Activated naive CD8-positive, alpha-beta T cell (primary cell): ENCODE measurements around the gene PSPN.

Experiments
- H3K27ac Mint-ChIP-seq: one replicate; pipeline ENCODE4 v1.8.0; 2021; ENCODE audit warnings: mixed read lengths
- H3K27me3 Mint-ChIP-seq: one replicate; pipeline ENCODE4 v1.8.0; 2021; ENCODE audit warnings: mixed read lengths
- H3K36me3 Mint-ChIP-seq: one replicate; pipeline ENCODE4 v1.8.0; 2021; ENCODE audit warnings: mixed read lengths
- H3K4me1 Mint-ChIP-seq: one replicate; pipeline ENCODE4 v1.8.0; 2021; ENCODE audit warnings: low read depth, mixed read lengths
- H3K4me3 Mint-ChIP-seq: one replicate; pipeline ENCODE4 v1.8.0; 2021; ENCODE audit warnings: mild to moderate bottlenecking, mixed read lengths
- H3K9me3 Mint-ChIP-seq: one replicate; pipeline ENCODE4 v1.8.0; 2021; ENCODE audit warnings: low read depth, mixed read lengths

PSPN gene

GRCh38 chr19:6334490-6335285, 41.0 kb downstream of the PSPN start:
- H3K27ac Mint-ChIP-seq, result no peak overlapping the region
- H3K27me3 Mint-ChIP-seq, result no peaks in the 10 kb centered on the region
- H3K9me3 Mint-ChIP-seq, result no peaks in the 10 kb centered on the region
- H3K4me3 Mint-ChIP-seq, result no peak overlapping the region
- H3K36me3 Mint-ChIP-seq, result no peaks in the 10 kb centered on the region
- no peaks in the 10 kb centered on the region for H3K4me1 Mint-ChIP-seq

- Mint-ChIP-seq H3K36me3 (no peaks in the 10 kb centered on the region), H3K9me3 (no peaks in the 10 kb centered on the region), H3K27me3 (no peaks in the 10 kb centered on the region), H3K4me3 (no peak within 1 kb of the TSS), H3K27ac (no peak within 1 kb of the TSS), H3K4me1 (no peaks in the 10 kb centered on the region)
Observed at GRCh38 chr19:6333439-6333838, 42.3 kb downstream of the PSPN start, which contains the start of gene ACER1. Gene ACER1 (minus strand): TSS chr19:6333612. CDS start chr19:6333551, 61 bp downstream.

- H3K4me3 Mint-ChIP-seq, result no peak overlapping the region
- H3K27me3 Mint-ChIP-seq, result no peaks in the 10 kb centered on the region
- H3K36me3 Mint-ChIP-seq, result peaks cover 3% of the 10 kb centered on the region
- H3K4me1 Mint-ChIP-seq, result peaks cover 3% of the 10 kb centered on the region
- H3K27ac Mint-ChIP-seq, result no peak overlapping the region
- H3K9me3 Mint-ChIP-seq, result no peaks in the 10 kb centered on the region
Observed at GRCh38 chr19:6326815-6327214, 48.9 kb downstream of the PSPN start.

- no peaks in the 10 kb centered on the region for H3K27me3 Mint-ChIP-seq
- H3K4me3 Mint-ChIP-seq, result no peak overlapping the region
- H3K36me3 Mint-ChIP-seq, result peaks cover 3% of the 10 kb centered on the region
- peaks cover 3% of the 10 kb centered on the region for H3K4me1 Mint-ChIP-seq
- H3K27ac Mint-ChIP-seq, result no peak overlapping the region
- no peaks in the 10 kb centered on the region for H3K9me3 Mint-ChIP-seq
Observed at GRCh38 chr19:6325614-6326013, 50.1 kb downstream of the PSPN start.
